ENCODE results near the gene STT3B.

STT3B gene

GRCh38 chr3:31522152-31522551 lies 10.6 kb upstream of the STT3B start:
- intact Hi-C loops (cut with DNase I; ENCODE audit: low total_unique reads) = no loop called here
- Histone ChIP-seq H3K9me3 (no peaks in the 10 kb centered on the region), H3K27me3 (no peaks in the 10 kb centered on the region), H3K36me3 (no peaks in the 10 kb centered on the region), H3K27ac (no peak overlapping the region), H3K4me3 (no peak overlapping the region), H3K4me1 (no peaks in the 10 kb centered on the region)
- TF ChIP-seq, protein P1, sequence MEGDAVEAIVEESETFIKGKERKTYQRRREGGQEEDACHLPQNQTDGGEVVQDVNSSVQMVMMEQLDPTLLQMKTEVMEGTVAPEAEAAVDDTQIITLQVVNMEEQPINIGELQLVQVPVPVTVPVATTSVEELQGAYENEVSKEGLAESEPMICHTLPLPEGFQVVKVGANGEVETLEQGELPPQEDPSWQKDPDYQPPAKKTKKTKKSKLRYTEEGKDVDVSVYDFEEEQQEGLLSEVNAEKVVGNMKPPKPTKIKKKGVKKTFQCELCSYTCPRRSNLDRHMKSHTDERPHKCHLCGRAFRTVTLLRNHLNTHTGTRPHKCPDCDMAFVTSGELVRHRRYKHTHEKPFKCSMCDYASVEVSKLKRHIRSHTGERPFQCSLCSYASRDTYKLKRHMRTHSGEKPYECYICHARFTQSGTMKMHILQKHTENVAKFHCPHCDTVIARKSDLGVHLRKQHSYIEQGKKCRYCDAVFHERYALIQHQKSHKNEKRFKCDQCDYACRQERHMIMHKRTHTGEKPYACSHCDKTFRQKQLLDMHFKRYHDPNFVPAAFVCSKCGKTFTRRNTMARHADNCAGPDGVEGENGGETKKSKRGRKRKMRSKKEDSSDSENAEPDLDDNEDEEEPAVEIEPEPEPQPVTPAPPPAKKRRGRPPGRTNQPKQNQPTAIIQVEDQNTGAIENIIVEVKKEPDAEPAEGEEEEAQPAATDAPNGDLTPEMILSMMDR (IDR thresholded peaks at IDR 0.05) = no peak
- no peak for DNase-seq

DNA sequence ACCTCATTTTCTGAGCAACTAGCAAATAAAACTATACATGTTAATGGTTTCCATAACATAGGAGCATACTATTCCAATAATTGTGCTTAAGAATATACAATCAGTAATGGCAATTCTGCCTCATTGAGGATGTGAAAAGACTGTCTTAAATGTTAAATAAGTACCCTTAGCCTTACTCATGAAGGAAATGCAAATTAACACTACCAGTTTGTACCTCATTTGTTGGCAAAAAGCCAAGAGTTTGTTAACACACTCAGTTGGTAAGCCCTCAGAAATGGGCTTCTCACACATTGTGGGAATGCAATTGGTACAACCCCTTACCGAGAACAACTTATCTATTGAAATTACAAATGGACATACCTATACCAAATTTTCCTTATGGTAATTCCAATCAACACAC lies 9.2 kb upstream of the STT3B start:
- Histone ChIP-seq H3K36me3 (no peaks in the 10 kb centered on the region), H3K4me1 (no peaks in the 10 kb centered on the region), H3K4me3 (no peak overlapping the region), H3K9me3 (no peaks in the 10 kb centered on the region), H3K27me3 (no peaks in the 10 kb centered on the region), H3K27ac (no peak overlapping the region)
- TF ChIP-seq, protein P1 (IDR thresholded peaks at IDR 0.05) = no peak
- intact Hi-C loops (cut with DNase I; ENCODE audit: low total_unique reads) = no loop called here
- DNase-seq = no peak

- peaks cover 0 to 5% (median 3%) of the 10 kb centered on the region in 4 donors for H3K4me1 ChIP-seq
- H3K27me3 ChIP-seq = no peaks in the 10 kb centered on the region
- no peak overlapping the region for H3K4me3 ChIP-seq
- no peaks in the 10 kb centered on the region for H3K36me3 ChIP-seq
- TF ChIP-seq, protein P1 (IDR thresholded peaks at IDR 0.05) = no peak
- no peak overlapping the region for H3K27ac ChIP-seq
- no peaks in the 10 kb centered on the region for H3K9me3 ChIP-seq
- intact Hi-C loops (cut with DNase I; ENCODE audit: low total_unique reads) = no loop called here
- no peak for DNase-seq
Measured at GRCh38 chr3:31525532-31525931, 7.2 kb upstream of the STT3B start.

DNA sequence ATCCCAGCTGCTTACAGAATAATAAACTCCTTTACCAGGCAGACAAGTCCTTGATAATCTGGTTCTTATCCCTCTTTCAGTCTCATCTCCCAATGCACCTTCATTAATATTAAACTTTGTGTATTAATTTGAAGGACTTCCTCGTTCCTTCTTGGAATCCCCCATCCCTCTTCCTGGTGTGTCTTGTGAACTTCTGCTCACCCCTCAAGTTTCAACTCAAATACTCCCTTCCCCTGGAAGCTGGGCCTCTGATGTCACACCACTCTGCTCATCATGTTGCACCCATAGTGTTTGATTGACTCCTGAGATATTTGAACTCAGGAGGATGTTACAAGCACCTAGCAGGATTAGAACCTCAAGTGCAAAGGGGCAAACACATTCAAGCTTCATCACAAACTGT lies 3.3 kb upstream of the STT3B start:
- Histone ChIP-seq H3K9me3 (no peaks in the 10 kb centered on the region), H3K36me3 (no peaks in the 10 kb centered on the region), H3K27me3 (no peaks in the 10 kb centered on the region), H3K4me1 (peaks cover 0 to 20% (median 9%) of the 10 kb centered on the region in 4 donors), H3K27ac (no peak overlapping the region), H3K4me3 (no peak overlapping the region)
- intact Hi-C loops (cut with DNase I; ENCODE audit: low total_unique reads) = no loop called here
- no peak for DNase-seq
- TF ChIP-seq, protein P1 (IDR thresholded peaks at IDR 0.05) = no peak

DNA sequence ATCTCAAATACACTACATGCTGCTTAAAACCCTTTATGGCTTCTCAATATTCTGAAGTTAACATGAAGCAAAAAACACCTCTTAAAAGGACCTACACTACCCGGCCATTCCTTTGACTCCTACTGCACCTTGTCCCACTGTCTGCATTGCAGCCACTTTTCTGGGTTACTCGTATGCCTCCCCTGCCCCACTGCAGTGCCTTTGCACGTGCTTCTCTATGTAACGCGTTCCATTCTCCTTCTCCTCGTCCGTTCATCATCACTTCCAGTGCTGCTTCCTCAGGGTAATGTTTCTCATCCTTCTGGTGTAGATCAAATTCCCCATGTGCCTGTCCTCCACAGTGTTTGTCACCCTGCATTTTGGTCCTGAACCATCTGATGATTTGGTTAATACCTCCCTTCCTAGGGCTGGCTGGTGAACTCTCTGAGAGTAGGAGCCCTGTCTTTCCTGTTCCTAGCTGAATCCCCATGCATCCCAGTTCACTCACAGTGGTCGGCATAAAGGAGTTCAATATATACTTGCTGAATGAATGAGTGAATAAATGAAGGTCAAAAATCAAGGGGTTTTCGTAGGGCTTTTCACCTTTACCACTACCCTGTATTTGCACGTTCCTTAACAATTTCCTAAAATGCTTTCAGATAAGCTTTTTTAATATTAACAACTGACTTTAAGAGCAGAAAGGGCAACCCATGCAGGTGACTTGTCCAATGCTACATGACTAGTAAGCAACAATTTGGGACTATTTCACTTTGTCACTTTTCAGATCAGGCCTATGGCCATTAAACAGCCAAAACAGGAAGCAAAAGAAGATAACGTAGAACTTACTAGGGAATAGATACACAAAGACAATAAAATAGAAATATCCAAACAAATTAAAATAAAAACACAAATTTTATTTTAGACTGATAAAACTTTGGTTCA lies 2.4 kb upstream of the STT3B start:
- Histone ChIP-seq H3K4me1 (peaks cover 0 to 29% (median 16%) of the 10 kb centered on the region in 4 donors), H3K27ac (no peak overlapping the region), H3K27me3 (no peaks in the 10 kb centered on the region), H3K4me3 (peak overlapping the region in 1 of 2 donors; percentile 89), H3K9me3 (no peaks in the 10 kb centered on the region), H3K36me3 (no peaks in the 10 kb centered on the region)
- intact Hi-C loops (cut with DNase I; ENCODE audit: low total_unique reads) = no loop called here
- TF ChIP-seq, protein P1 (IDR thresholded peaks at IDR 0.05) = no peak
- no peak for DNase-seq
